ENCODE data around the gene RNASEH2B. TPM values are rescaled to one million over a fixed set of nuclear protein-coding genes. Genes with fewer than 3 reads are reported as not detected.
A peak's percentile ranks its signal among the peaks of the same experiment; 100 is the strongest.

Gene RNASEH2B
- polyA plus RNA-seq, 3 donors, result 30.9 to 71.5 (median 65.9) TPM

DNA sequence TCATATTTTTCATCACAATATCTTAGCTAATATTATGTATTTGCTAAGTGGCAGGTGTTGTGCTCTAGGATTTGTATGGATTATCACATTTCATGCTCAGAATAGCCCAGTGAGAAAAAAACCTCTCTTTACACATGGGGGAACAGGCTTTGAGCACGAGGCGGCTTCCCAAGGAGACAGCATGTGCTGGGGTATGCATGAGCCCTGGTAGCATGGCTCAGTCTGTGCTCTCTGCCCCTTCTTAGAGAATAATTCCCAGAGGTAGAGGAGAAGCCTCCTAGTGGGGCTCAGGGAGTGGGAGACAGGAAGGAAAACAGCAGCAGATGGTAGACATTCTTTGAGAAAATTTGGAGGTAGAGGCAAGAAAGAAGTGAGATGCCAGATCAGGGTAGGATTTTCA, 31.6 kb downstream of the RNASEH2B start:
- Histone ChIP-seq H3K9me3 (replicated peaks in 1 of 2; ENCODE audit: control insufficient read depth in 1 of 2, insufficient read depth in 1 of 2, low read length in 2 of 2) (no peaks in the 10 kb centered on the region), H3K79me2 (ENCODE audit: insufficient read depth, low read length) (peaks cover 27% of the 10 kb centered on the region), H3K4me2 (replicated peaks; ENCODE audit: extremely low read depth, low read length, poor library complexity, severe bottlenecking) (no peak overlapping the region), H4K20me1 (ENCODE audit: insufficient read depth, low read length) (no peaks in the 10 kb centered on the region), H3K9ac (ENCODE audit: insufficient read depth, low read length, poor library complexity, severe bottlenecking) (no peak overlapping the region), H3K27ac (ENCODE audit: low read depth in 1 of 2, low read length in 2 of 2) (peak overlapping the region in 1 of 2 donors; percentile 44), H3K4me1 (ENCODE audit: control insufficient read depth in 1 of 2, insufficient read depth in 2 of 2, low read length in 2 of 2) (peaks cover 9 to 12% of the 10 kb centered on the region in 2 donors), H3K27me3 (ENCODE audit: control insufficient read depth in 2 of 2, insufficient read depth in 2 of 2, low read length in 2 of 2) (no peaks in the 10 kb centered on the region), H2AFZ (ENCODE audit: insufficient read depth, low read depth, low read length, poor library complexity, severe bottlenecking) (no peak overlapping the region), H3K36me3 (replicated peaks in 1 of 2; ENCODE audit: control insufficient read depth in 1 of 2, insufficient read depth in 2 of 2, low read length in 2 of 2) (peaks cover 34 to 77% of the 10 kb centered on the region in 2 donors), H3K4me3 (replicated peaks in 1 of 3; ENCODE audit: low read depth in 2 of 3, low read length in 3 of 3) (no peak overlapping the region)
- H3K9me3 Mint-ChIP-seq, result no peaks in the 10 kb centered on the region
- H3K27ac Mint-ChIP-seq, result peak overlapping the region in 4 of 7 donors; percentile 4 to 66 (median 30)
- H3K4me1 Mint-ChIP-seq, result peaks cover 7% of the 10 kb centered on the region
- no peak overlapping the region for H3K4me3 Mint-ChIP-seq
- 80% methylated on average over 1 of the region's 2 CpGs for WGBS (ENCODE audit: insufficient coverage)
- peaks cover 0 to 2% (median 0%) of the 10 kb centered on the region in 3 donors for H3K27me3 Mint-ChIP-seq (ENCODE audit: low read depth in 3 of 3)
- TF ChIP-seq, protein P1, sequence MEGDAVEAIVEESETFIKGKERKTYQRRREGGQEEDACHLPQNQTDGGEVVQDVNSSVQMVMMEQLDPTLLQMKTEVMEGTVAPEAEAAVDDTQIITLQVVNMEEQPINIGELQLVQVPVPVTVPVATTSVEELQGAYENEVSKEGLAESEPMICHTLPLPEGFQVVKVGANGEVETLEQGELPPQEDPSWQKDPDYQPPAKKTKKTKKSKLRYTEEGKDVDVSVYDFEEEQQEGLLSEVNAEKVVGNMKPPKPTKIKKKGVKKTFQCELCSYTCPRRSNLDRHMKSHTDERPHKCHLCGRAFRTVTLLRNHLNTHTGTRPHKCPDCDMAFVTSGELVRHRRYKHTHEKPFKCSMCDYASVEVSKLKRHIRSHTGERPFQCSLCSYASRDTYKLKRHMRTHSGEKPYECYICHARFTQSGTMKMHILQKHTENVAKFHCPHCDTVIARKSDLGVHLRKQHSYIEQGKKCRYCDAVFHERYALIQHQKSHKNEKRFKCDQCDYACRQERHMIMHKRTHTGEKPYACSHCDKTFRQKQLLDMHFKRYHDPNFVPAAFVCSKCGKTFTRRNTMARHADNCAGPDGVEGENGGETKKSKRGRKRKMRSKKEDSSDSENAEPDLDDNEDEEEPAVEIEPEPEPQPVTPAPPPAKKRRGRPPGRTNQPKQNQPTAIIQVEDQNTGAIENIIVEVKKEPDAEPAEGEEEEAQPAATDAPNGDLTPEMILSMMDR (IDR thresholded peaks at IDR 0.05), result no peak
- DNase-seq, result no peak
- intact Hi-C loops (cut with micrococcal nuclease), result no loop called here
- H3K36me3 Mint-ChIP-seq, result peaks cover 58% of the 10 kb centered on the region in 2 donors

DNA sequence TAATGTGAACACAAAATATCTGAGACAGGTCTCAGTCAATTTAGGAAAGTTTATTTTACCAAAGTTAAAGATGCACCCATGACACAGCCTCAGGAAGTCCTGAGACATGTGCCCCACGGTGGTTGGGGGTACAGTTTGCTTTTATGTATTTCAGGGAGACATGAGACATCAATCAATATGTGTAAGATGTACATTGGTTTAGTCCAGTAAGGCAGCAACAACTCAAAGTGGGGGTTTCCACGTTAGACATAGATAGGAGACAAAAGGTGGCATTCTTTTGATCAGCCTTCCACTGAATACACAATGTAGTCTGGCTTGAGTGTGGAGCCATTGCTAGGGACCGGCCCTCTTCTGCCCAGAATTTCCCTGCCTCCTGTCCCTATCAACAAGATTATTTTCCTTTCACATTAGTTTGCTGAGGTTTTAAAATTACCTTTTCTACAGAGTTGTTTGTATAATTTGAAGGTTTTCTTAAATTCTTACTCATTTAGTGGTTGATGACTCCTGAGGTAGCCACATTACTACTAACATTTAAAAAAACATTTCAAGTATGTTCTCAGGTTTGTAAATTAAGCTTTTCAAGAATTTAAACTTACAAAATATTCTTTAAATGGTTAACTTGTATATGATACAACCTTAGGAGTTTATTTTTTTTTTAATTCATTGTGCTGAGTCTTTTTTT, 33.2 kb downstream of the RNASEH2B start:
- Histone ChIP-seq H3K36me3 (replicated peaks in 1 of 2; ENCODE audit: control insufficient read depth in 1 of 2, insufficient read depth in 2 of 2, low read length in 2 of 2) (peaks cover 38 to 86% of the 10 kb centered on the region in 2 donors), H3K27ac (ENCODE audit: low read depth in 1 of 2, low read length in 2 of 2) (no peak overlapping the region), H3K9ac (ENCODE audit: insufficient read depth, low read length, poor library complexity, severe bottlenecking) (no peak overlapping the region), H3K4me2 (replicated peaks; ENCODE audit: extremely low read depth, low read length, poor library complexity, severe bottlenecking) (no peak overlapping the region), H3K27me3 (ENCODE audit: control insufficient read depth in 2 of 2, insufficient read depth in 2 of 2, low read length in 2 of 2) (no peaks in the 10 kb centered on the region), H3K4me3 (replicated peaks in 1 of 3; ENCODE audit: low read depth in 2 of 3, low read length in 3 of 3) (no peak overlapping the region), H3K9me3 (replicated peaks in 1 of 2; ENCODE audit: control insufficient read depth in 1 of 2, insufficient read depth in 1 of 2, low read length in 2 of 2) (no peaks in the 10 kb centered on the region), H3K79me2 (ENCODE audit: insufficient read depth, low read length) (peaks cover 24% of the 10 kb centered on the region), H4K20me1 (ENCODE audit: insufficient read depth, low read length) (no peaks in the 10 kb centered on the region), H3K4me1 (ENCODE audit: control insufficient read depth in 1 of 2, insufficient read depth in 2 of 2, low read length in 2 of 2) (no peaks in the 10 kb centered on the region), H2AFZ (ENCODE audit: insufficient read depth, low read depth, low read length, poor library complexity, severe bottlenecking) (no peak overlapping the region)
- peaks cover 62 to 67% of the 10 kb centered on the region in 2 donors for H3K36me3 Mint-ChIP-seq
- peak overlapping the region in 1 of 7 donors; percentile 14 for H3K27ac Mint-ChIP-seq
- intact Hi-C loops (cut with micrococcal nuclease), result no loop called here
- H3K9me3 Mint-ChIP-seq, result no peaks in the 10 kb centered on the region
- TF ChIP-seq, protein P1 (IDR thresholded peaks at IDR 0.05), result no peak
- H3K4me1 Mint-ChIP-seq, result peaks cover 2% of the 10 kb centered on the region
- peaks cover 0 to 2% (median 0%) of the 10 kb centered on the region in 3 donors for H3K27me3 Mint-ChIP-seq (ENCODE audit: low read depth in 3 of 3)
- 100% methylated on average over 1 of the region's 3 CpGs for WGBS (ENCODE audit: insufficient coverage)
- H3K4me3 Mint-ChIP-seq, result no peak overlapping the region
- no peak for DNase-seq

Measured in CD14-positive monocyte (primary cell).